NCI-H146 (cell line): ENCODE data around the gene ATRN.

Experiments
- DNase-seq: peaks from one replicate; lab custom pipeline; 2025; lab: John Stamatoyannopoulos, UW

The ATRN gene

DNA sequence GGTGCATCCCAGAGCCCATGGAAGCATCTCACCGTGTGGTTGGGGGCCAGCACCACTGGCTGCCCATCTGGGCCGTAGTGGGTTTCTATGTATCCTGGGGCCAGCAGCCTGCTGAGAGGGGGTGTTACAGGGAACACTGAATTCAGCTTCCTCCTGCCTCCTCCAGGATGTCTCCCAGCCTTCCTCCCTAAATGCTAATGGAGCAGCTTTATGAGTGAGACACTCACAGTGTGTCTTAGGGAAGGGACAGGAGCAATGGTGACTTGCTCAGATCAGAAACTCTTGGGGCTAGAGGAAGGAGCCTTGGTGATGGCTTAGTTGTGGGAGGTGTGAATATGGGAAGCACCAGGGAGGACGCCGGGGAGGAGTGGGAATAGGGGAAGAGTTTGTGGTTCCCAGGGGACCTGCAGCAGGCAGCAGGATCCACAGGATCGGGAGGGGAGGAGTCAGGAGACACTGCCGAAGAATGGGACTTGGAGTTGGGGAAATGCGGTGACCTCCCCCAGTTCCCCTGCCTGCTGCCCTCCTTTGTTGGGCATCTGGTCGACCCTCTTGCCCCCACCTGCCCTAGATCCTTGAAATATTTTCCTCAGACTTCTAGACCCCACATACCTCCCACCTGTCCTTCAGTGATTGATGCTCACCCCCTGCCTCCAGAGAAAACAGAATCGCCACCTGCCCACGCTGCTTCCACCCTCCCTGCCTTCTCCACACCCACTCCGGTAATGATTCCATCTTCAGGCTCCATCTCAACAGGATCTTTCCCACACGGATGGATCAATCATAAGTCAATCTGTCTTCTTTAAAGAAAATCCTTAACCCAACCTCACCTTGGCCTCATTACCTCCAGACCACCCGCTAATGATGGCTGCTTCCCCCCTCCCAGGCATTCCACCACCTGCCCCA lies 204.4 kb downstream of the ATRN start:
- no peak for DNase-seq

DNA sequence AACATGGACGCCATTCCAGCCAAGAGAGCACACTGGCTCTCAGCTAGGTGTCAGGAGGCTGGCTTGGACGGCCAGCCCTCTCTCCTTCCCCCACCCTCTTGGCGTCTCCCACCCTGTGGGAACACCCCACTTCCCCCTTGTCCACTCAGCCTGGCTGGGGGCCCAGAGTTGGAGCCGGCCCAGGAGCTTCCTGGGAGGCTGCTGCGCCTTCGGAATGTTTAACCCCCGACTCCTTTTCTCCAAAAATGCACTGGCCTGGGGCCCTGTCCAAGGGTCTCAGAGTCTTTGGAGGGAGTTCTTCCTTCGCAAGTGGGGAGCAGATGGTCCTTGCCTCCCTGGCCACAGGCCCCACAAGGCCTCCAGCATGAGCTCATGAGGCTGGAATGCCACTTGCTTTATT lies 206.9 kb downstream of the ATRN start:
- DNase-seq: no peak

DNA sequence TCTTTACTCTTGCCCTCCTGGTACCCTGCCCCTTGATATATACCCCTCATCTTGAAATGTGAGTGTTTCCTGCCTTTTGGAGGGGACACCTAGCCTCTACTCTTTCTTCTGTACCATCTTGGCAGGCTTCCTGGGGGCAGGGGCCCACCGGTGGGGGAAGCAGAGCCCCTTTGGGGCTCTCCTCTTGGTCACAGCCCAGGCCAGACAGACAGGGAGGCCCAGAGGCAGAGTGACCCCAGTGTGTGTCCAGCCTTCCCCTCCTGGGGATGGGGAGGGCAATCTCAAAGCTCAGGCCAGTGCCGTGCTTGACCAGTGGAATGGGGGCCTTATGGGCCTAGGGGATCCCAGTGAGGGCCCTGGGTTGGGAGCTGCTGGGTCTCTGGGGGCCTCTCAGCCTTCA lies 207.4 kb downstream of the ATRN start:
- no peak for DNase-seq

DNA sequence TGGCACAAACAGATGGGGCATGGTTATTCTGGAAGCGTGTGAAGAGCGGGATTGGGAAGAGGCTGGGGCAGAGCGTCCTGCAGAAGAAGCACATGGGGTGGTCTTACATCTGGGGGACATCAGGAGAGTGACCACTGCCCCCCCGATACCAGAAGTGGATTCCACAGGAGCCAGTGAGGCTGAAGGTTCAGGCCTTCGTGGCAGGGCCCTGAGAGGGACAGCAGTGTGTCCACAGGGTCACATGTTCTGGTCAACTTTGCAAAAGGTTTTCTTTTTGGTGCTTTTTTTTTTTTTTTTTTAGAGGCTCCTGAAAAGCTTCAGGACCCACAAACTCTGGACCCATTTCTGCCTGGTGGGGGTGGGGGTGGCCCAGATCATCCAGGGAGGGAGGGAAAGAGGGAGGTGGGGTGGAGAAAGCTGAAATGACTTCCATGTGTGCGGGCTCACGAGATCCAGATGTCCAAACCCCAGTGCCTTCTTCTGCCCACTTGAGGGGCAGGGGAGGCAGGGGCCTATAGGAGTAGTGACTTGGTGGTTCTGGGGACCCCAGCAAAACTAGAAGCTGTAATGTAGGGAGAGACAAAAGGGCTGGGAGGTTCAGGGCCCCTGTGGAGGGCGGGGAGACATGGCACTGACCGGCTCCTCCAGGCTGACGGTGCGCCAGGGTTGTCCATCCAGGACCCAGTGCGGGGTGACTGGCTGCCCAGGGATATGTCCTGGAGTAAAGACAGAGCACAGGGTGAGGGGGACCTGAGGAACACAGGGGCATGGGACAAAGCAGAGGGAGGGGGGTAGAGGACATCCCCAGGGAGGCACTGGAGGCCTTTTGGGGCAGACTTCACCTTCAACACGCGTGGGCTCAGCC lies 208.3 kb downstream of the ATRN start:
- DNase-seq: no peak

DNA sequence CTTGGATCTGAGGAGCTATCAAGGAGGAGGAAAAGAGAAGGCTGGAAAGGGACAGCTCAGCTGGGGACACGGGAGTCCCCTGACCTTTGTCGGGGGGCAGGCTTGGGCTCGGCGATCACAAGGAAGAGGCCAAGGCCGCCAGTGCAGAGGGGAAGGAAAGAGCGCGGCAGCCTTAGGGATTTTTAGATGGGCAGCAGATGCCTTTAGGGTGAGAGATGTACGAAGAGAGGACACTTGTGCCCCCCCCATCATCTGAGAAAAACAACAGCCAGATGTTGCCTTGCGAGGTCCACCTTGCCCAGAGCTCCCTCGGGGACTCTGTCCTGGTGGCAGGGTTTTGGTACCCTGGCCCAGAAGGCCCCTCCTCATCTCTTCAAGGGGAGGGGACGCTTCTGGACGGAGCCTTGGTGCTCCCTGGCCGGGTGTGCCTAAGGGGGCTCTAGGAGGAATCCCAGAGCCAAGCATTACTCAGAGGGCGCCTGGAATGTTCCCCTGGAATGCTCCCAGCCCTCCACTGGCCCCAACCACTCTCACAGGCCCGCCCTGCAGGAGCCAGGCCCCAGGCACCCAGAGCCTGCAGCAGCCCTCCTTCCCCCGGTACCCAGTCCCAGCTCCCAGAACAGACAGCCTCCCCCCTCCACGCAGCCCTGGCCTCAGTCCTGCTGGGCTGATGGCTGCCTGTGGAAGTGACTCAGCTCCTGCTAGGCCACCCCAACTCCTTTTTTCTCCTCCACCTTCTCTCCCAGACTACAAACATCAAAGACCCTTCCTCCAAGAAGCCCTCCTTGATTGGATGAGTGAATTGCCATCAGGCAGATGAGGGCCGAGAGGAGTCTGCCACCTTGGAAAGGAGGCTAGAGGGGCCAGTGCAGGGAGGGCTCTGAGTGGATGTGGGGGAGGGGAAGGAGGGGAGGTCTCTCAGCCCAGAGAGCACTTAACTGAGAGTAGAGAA lies 209.2 kb downstream of the ATRN start:
- DNase-seq: no peak

- DNase-seq: no peak
These were observed 210.0 kb downstream of the ATRN start for GRCh38 chr20:3680701-3681351.

DNA sequence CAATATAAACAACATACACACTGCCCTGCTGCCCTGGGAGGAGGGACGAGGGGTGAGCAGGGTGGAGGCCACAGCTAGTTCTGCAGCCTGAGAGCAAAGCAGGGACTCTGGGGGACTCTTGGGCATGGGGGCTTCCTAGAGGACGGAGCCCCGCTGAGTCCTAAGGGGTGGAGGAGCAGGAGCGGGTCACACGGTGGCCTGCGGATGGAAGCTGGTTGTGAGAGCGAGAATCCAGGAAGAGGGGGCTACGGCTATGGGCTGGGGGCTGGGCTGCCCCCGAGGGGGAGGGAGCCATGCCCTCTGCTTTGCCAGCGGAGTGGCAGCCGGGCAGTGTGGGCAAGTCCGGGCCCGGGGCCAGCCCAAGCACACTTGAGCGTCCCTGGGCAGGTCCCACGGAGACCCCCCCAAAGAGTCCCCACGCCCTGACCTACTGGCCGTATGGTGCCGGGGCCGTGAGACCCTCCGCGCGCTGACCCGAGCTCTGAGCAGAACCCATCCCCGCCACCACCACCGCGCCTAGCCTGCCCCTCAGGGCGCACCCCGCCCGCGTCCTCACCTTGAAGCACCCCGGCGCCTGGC lies 210.6 kb downstream of the ATRN start:
- no peak for DNase-seq

GRCh38 chr20:3681931-3682781 lies 211.3 kb downstream of the ATRN start, which contains the start of gene ADAM33:
Gene ADAM33 (minus strand): TSS chr20:3682010. CDS start chr20:3682004, 6 bp downstream.
- peak; percentile 45 for DNase-seq

- no peak for DNase-seq
These were observed 214.5 kb downstream of the ATRN start for GRCh38 chr20:3685341-3685740.

GRCh38 chr20:3686421-3686820 lies 215.6 kb downstream of the ATRN start:
- no peak for DNase-seq

DNA sequence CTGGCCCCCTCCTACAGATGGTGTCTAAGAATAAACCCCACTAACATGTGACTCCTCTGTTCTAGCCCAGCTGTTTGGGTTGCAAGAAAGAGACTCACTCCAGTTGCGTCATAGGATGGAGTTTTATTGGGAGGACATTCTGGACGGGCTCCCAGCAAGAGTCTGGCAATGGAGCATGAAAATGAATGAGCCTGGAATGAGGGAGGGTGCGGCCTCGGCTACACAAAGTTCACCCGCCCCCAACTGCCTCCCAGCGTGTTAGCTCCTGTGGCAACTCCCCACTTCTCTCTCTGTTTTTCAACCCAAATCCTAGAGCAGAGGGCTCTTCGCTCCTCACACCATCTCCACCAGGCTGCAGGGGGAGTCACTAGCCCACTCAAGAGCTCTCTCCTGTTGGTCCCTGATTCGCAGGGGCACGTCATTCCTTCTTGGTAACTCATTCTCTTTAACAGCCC lies 216.1 kb downstream of the ATRN start:
- DNase-seq: no peak

DNA sequence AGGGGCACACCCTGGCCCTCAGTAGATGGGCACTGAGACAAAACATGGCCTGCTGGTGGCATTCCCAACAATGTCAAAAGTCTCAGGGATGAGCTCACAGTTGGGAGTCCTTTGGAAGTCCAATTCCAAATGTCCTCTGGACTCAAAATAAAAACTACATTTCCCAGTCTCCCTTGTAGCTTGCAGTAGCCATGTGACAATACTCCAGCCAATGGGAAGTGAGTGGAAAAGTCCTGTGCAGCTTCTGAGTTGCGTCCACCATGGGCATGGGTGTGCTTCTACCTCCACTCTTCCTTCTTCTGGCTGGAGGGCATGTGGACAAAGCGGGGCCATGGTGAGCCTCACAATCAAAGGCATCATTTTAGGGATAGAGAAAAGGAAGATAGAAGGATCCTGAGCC lies 216.8 kb downstream of the ATRN start:
- DNase-seq: no peak

DNA sequence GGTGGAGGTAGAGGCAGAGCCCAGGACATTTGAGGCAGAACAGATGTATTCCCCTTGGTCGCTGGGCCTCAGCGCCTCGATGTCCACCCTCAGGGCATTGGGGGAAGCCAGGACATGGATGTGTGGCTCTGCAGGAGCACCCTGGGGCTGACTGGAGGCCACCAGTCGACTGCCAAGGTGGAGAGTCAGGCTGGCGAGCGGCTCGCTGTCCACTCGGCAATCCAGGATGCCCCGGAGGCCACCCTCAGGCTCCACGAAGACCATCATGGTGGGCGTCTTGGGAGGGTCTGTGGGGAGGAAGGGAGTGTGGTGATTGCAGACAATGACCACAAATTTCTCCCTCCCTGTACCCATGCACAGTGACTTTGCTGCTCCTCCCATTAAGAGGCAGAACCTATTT lies 219.2 kb downstream of the ATRN start:
- no peak for DNase-seq

DNA sequence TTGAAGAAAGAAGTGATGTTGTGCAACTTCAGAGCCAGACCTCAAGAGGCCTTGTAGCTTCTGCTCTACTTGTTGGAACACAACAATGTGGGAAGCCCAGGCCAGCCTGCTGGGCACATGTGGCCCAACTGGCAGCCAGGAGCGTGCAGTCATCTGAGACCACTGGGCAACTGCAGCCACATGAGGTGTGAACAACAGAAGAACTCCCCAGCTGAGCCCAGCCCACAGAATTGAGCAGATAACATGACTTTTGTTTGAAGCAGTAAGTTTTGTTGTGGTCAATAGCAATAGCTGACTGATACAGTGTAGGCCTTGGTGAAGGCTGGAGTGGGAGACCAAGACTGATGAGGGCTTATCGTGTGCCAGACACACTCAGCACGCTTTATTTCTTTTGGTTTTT lies 219.6 kb downstream of the ATRN start:
- no peak for DNase-seq

DNA sequence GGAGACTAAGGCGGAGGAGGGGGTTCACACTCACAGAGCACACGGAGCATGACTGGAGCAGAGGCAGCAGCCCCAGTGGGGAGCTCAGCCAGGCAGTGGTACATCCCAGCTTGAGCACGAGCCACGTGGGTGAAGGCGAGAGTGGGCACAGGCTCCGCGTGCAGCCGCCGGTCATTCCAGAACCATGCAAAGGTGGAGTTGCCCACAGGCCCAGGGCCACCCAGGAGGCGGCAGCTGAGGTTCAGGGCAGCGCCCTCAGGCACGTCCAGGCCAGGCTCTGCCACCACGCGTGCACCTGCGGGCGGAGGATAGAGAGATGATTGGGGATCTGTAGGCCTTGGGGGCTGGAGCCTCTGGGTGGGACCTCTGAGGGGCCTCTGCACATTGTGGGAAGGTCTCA lies 220.5 kb downstream of the ATRN start:
- no peak for DNase-seq

DNA sequence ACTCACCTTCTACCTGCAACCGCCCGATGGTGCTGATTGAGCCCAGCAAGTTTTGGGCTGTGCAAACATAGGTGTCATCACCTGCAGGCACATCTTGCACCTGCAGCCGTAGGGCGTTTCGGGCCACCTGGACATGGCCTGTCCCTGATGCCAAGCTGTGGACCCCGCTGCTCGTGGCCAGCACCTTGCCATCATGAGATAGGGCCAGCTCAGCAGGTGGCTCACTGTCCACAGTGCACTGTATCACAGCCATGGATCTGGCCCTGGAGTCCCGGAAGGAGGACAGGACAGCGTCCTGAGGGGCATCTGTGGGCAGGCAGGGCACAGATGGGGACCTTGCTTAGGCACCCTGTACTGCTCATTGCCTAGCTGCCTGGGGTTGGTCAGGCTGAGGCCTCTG lies 221.1 kb downstream of the ATRN start:
- peak; percentile 48 for DNase-seq

GRCh38 chr20:3692706-3693294 lies 222.0 kb downstream of the ATRN start:
- no peak for DNase-seq

DNA sequence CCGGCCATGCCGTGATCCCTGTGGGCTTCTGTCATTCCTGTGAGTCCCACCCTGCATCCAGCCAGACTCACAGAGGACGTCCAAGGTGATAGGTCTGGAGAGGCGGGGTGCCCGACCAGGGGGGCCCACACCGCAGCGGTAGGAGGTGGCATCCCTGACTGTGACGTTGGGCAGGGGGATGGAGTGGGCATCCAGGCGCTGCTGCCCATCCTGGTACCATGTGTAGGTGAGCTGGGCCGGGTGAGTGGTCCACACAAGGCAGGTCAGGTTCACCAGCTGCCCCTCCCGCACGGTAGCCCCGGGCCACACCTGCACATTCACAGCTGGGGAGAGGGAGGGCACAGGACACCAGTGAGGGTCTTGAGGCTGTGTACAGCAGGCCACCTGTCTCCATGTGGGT lies 222.6 kb downstream of the ATRN start:
- no peak for DNase-seq

GRCh38 chr20:3694864-3695263 lies 224.0 kb downstream of the ATRN start:
- DNase-seq: no peak

GRCh38 chr20:3696200-3696599 lies 225.4 kb downstream of the ATRN start:
- DNase-seq: no peak
